Measurements from ENCODE around the gene NTRK1.

NTRK1 gene

GRCh38 chr1:156898161-156898566, 37.5 kb downstream of the NTRK1 start:
- DNase-seq (ENCODE audit: low spot score) = no peak

GRCh38 chr1:156898971-156899664, 38.5 kb downstream of the NTRK1 start:
- no peak for DNase-seq (ENCODE audit: low spot score)

- peak; percentile 43 for DNase-seq (ENCODE audit: low spot score)
These were observed 39.5 kb downstream of the NTRK1 start for GRCh38 chr1:156899956-156900718.

GRCh38 chr1:156900896-156901589, 40.4 kb downstream of the NTRK1 start:
- DNase-seq (ENCODE audit: low spot score) = no peak

GRCh38 chr1:156901590-156901900, 40.9 kb downstream of the NTRK1 start:
- no peak for DNase-seq (ENCODE audit: low spot score)

- peak; percentile 58 for DNase-seq (ENCODE audit: low spot score)
These were observed 41.6 kb downstream of the NTRK1 start for GRCh38 chr1:156901966-156902915.

- DNase-seq (ENCODE audit: low spot score) = no peak
These were observed 42.8 kb downstream of the NTRK1 start for GRCh38 chr1:156903328-156904091.

- no peak for DNase-seq (ENCODE audit: low spot score)
These were observed 43.7 kb downstream of the NTRK1 start for GRCh38 chr1:156904187-156904959.

GRCh38 chr1:156905176-156905575, 44.5 kb downstream of the NTRK1 start:
- no peak for DNase-seq (ENCODE audit: low spot score)

GRCh38 chr1:156905651-156906050, 45.0 kb downstream of the NTRK1 start:
- DNase-seq (ENCODE audit: low spot score) = no peak

GRCh38 chr1:156906206-156906906, 45.7 kb downstream of the NTRK1 start:
- no peak for DNase-seq (ENCODE audit: low spot score)

GRCh38 chr1:156908541-156908940, 47.9 kb downstream of the NTRK1 start:
- no peak for DNase-seq (ENCODE audit: low spot score)

- DNase-seq (ENCODE audit: low spot score) = no peak
These were observed 48.3 kb downstream of the NTRK1 start for GRCh38 chr1:156908955-156909354.

GRCh38 chr1:156909671-156910070, 49.0 kb downstream of the NTRK1 start:
- DNase-seq (ENCODE audit: low spot score) = no peak

GRCh38 chr1:156910309-156910782, 49.7 kb downstream of the NTRK1 start:
- DNase-seq (ENCODE audit: low spot score) = peak; percentile 72

GRCh38 chr1:156911577-156912298, 51.1 kb downstream of the NTRK1 start:
- DNase-seq (ENCODE audit: low spot score) = no peak

- no peak for DNase-seq (ENCODE audit: low spot score)
These were observed 51.6 kb downstream of the NTRK1 start for GRCh38 chr1:156912310-156912709.

GRCh38 chr1:156912861-156913808, 52.5 kb downstream of the NTRK1 start:
- DNase-seq (ENCODE audit: low spot score) = no peak

Data from GM03348 (cell line).